Measurements from ENCODE around the gene ENAH. TPM values are rescaled to one million over a fixed set of nuclear protein-coding genes. Genes with fewer than 3 reads are reported as not detected.

Gene ENAH
- total and polyA plus RNA-seq, 2 experiments from 2014 or later: 109 to 184 TPM

GRCh38 chr1:225627304-225627947 is 25.5 kb downstream of the ENAH start:
- H3K9me3 Mint-ChIP-seq: no peaks in the 10 kb centered on the region; the same call in 2 of the 3 replicates
- peak; percentile 36; the same call in 2 of the 3 replicates for ATAC-seq
- Histone ChIP-seq H3K4me2 (no peak overlapping the region), H3K36me3 (ENCODE audit: insufficient read depth) (no peaks in the 10 kb centered on the region), H3K27ac (ENCODE audit: low read depth) (no peak overlapping the region), H3K4me3 (no peak overlapping the region), H4K20me1 (replicated peaks; ENCODE audit: insufficient read depth) (peaks cover 74% of the 10 kb centered on the region), H3F3A (replicated peaks; ENCODE audit: low read depth) (no peaks in the 10 kb centered on the region), H3K9me2 (ENCODE audit: insufficient read depth) (no peaks in the 10 kb centered on the region), H3K4me1 (ENCODE audit: insufficient read depth) (peaks cover 34% of the 10 kb centered on the region), H3K27me3 (ENCODE audit: insufficient read depth) (no peaks in the 10 kb centered on the region), H3K79me2 (replicated peaks; ENCODE audit: insufficient read depth) (peaks cover 100% of the 10 kb centered on the region), H2AFZ (no peak overlapping the region)
- H3K27me3 Mint-ChIP-seq (ENCODE audit: insufficient read depth, low read depth, poor library complexity): no peaks in the 10 kb centered on the region
- DNase-seq (ENCODE audit: low spot score): no peak
- TF ChIP-seq, protein P1, sequence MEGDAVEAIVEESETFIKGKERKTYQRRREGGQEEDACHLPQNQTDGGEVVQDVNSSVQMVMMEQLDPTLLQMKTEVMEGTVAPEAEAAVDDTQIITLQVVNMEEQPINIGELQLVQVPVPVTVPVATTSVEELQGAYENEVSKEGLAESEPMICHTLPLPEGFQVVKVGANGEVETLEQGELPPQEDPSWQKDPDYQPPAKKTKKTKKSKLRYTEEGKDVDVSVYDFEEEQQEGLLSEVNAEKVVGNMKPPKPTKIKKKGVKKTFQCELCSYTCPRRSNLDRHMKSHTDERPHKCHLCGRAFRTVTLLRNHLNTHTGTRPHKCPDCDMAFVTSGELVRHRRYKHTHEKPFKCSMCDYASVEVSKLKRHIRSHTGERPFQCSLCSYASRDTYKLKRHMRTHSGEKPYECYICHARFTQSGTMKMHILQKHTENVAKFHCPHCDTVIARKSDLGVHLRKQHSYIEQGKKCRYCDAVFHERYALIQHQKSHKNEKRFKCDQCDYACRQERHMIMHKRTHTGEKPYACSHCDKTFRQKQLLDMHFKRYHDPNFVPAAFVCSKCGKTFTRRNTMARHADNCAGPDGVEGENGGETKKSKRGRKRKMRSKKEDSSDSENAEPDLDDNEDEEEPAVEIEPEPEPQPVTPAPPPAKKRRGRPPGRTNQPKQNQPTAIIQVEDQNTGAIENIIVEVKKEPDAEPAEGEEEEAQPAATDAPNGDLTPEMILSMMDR (conservative IDR thresholded peaks at IDR 0.05; ENCODE audit: low read depth in 2 of 2): no peak
- TF ChIP-seq EZH2phosphoT487 (IDR thresholded peaks at IDR 0.05; ENCODE audit: unreplicated experiment) (no peak), JUNB (IDR thresholded peaks at IDR 0.05; ENCODE audit: unreplicated experiment) (no peak), ZNF114 (CRISPR knock-in tag; IDR thresholded peaks at IDR 0.05) (no peak), EZH2 (IDR thresholded peaks at IDR 0.05; ENCODE audit: low read depth, unreplicated experiment) (no peak), NANOG (IDR thresholded peaks at IDR 0.05; ENCODE audit: borderline replicate concordance) (no peak), POLR2AphosphoS5 (IDR thresholded peaks at IDR 0.05; ENCODE audit: low read depth) (no peak), ETS1 (IDR thresholded peaks at IDR 0.05) (no peak)
- TF ChIP-seq, protein P2, sequence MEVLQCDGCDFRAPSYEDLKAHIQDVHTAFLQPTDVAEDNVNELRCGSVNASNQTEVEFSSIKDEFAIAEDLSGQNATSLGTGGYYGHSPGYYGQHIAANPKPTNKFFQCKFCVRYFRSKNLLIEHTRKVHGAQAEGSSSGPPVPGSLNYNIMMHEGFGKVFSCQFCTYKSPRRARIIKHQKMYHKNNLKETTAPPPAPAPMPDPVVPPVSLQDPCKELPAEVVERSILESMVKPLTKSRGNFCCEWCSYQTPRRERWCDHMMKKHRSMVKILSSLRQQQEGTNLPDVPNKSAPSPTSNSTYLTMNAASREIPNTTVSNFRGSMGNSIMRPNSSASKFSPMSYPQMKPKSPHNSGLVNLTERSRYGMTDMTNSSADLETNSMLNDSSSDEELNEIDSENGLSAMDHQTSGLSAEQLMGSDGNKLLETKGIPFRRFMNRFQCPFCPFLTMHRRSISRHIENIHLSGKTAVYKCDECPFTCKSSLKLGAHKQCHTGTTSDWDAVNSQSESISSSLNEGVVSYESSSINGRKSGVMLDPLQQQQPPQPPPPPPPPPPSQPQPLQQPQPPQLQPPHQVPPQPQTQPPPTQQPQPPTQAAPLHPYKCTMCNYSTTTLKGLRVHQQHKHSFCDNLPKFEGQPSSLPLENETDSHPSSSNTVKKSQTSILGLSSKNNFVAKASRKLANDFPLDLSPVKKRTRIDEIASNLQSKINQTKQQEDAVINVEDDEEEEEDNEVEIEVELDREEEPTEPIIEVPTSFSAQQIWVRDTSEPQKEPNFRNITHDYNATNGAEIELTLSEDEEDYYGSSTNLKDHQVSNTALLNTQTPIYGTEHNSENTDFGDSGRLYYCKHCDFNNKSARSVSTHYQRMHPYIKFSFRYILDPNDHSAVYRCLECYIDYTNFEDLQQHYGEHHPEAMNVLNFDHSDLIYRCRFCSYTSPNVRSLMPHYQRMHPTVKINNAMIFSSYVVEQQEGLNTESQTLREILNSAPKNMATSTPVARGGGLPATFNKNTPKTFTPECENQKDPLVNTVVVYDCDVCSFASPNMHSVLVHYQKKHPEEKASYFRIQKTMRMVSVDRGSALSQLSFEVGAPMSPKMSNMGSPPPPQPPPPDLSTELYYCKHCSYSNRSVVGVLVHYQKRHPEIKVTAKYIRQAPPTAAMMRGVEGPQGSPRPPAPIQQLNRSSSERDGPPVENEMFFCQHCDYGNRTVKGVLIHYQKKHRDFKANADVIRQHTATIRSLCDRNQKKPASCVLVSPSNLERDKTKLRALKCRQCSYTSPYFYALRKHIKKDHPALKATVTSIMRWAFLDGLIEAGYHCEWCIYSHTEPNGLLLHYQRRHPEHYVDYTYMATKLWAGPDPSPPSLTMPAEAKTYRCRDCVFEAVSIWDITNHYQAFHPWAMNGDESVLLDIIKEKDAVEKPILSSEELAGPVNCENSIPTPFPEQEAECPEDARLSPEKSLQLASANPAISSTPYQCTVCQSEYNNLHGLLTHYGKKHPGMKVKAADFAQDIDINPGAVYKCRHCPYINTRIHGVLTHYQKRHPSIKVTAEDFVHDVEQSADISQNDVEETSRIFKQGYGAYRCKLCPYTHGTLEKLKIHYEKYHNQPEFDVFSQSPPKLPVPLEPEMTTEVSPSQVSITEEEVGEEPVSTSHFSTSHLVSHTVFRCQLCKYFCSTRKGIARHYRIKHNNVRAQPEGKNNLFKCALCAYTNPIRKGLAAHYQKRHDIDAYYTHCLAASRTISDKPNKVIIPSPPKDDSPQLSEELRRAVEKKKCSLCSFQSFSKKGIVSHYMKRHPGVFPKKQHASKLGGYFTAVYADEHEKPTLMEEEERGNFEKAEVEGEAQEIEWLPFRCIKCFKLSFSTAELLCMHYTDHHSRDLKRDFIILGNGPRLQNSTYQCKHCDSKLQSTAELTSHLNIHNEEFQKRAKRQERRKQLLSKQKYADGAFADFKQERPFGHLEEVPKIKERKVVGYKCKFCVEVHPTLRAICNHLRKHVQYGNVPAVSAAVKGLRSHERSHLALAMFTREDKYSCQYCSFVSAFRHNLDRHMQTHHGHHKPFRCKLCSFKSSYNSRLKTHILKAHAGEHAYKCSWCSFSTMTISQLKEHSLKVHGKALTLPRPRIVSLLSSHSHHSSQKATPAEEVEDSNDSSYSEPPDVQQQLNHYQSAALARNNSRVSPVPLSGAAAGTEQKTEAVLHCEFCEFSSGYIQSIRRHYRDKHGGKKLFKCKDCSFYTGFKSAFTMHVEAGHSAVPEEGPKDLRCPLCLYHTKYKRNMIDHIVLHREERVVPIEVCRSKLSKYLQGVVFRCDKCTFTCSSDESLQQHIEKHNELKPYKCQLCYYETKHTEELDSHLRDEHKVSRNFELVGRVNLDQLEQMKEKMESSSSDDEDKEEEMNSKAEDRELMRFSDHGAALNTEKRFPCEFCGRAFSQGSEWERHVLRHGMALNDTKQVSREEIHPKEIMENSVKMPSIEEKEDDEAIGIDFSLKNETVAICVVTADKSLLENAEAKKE (CRISPR knock-in tag; IDR thresholded peaks at IDR 0.05): no peak
- TF ChIP-seq, protein P3, sequence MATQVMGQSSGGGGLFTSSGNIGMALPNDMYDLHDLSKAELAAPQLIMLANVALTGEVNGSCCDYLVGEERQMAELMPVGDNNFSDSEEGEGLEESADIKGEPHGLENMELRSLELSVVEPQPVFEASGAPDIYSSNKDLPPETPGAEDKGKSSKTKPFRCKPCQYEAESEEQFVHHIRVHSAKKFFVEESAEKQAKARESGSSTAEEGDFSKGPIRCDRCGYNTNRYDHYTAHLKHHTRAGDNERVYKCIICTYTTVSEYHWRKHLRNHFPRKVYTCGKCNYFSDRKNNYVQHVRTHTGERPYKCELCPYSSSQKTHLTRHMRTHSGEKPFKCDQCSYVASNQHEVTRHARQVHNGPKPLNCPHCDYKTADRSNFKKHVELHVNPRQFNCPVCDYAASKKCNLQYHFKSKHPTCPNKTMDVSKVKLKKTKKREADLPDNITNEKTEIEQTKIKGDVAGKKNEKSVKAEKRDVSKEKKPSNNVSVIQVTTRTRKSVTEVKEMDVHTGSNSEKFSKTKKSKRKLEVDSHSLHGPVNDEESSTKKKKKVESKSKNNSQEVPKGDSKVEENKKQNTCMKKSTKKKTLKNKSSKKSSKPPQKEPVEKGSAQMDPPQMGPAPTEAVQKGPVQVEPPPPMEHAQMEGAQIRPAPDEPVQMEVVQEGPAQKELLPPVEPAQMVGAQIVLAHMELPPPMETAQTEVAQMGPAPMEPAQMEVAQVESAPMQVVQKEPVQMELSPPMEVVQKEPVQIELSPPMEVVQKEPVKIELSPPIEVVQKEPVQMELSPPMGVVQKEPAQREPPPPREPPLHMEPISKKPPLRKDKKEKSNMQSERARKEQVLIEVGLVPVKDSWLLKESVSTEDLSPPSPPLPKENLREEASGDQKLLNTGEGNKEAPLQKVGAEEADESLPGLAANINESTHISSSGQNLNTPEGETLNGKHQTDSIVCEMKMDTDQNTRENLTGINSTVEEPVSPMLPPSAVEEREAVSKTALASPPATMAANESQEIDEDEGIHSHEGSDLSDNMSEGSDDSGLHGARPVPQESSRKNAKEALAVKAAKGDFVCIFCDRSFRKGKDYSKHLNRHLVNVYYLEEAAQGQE (IDR thresholded peaks at IDR 0.05; ENCODE audit: unreplicated experiment): no peak
- H3K4me3 Mint-ChIP-seq: no peak overlapping the region
- H3K4me1 Mint-ChIP-seq: peaks cover 51% of the 10 kb centered on the region
- H3K36me3 Mint-ChIP-seq (ENCODE audit: low read depth): peaks cover 22% of the 10 kb centered on the region; the same call in 2 of the 3 replicates
- H3K27ac Mint-ChIP-seq: peak overlapping the region; percentile 2; the same call in 1 of the 2 replicates
